Activated CD4-positive, alpha-beta T cell treated with anti-CD3 and anti-CD28 coated beads for 36 hours (primary cell): ENCODE results near the gene MS4A5. TPM values are rescaled to one million over a fixed set of nuclear protein-coding genes. Genes with fewer than 3 reads are reported as not detected.

Experiments used
- ATAC-seq: fragments of 200-7000 bp; cut with Tn5 transposase; one replicate; pipeline ENCODE4 v1.10.0; 2021; ENCODE audit warnings: mild to moderate bottlenecking, moderate library complexity
- CTCF ChIA-PET: fragments of 350-600 bp; sonication (Branson Sonifier 250); formaldehyde crosslinking; loops from one replicate; lab custom pipeline; 2021; ENCODE audit warnings: antibody characterized with exemption; lab: Charles Lee
- POLR2A ChIA-PET: fragments of 350-600 bp; sonication (Branson Sonifier 250); formaldehyde crosslinking; loops from one replicate; lab custom pipeline; 2021; ENCODE audit warnings: antibody characterized with exemption, inconsistent platforms; lab: Charles Lee
- DNase-seq: peaks from one replicate; pipeline ENCODE4 v3.0.0-alpha.2; 2020
- H3K27ac Mint-ChIP-seq: one replicate; pipeline ENCODE4 v1.8.0; 2021; ENCODE audit warnings: mixed read lengths
- H3K27me3 Mint-ChIP-seq: one replicate; pipeline ENCODE4 v1.8.0; 2021; ENCODE audit warnings: mixed read lengths
- H3K36me3 Mint-ChIP-seq: one replicate; pipeline ENCODE4 v1.8.0; 2021; ENCODE audit warnings: low read depth, mixed read lengths
- H3K4me1 Mint-ChIP-seq: one replicate; pipeline ENCODE4 v1.8.0; 2021; ENCODE audit warnings: mixed read lengths
- H3K4me3 Mint-ChIP-seq: one replicate; pipeline ENCODE4 v1.8.0; 2021; ENCODE audit warnings: mild to moderate bottlenecking, moderate library complexity, mixed read lengths
- H3K9me3 Mint-ChIP-seq: one replicate; pipeline ENCODE4 v1.8.0; 2021; ENCODE audit warnings: low read depth, mixed read lengths
- intact Hi-C, 2 experiments: fragments of 100-400 bp; cut with DNase I in 1 of 2; cut with micrococcal nuclease in 1 of 2; formaldehyde crosslinking; loops; one replicate each; pipeline versions ENCODE4 v1.14.2 to v1.15.1; 2022 to 2024; cut with DNase I, micrococcal nuclease
- total RNA-seq, 2 experiments: library from RNA; stranded (reverse); gene quantifications; one replicate each; pipeline ENCODE4 v1.2.3, GENCODE V29; 2021

The MS4A5 gene, protein sequence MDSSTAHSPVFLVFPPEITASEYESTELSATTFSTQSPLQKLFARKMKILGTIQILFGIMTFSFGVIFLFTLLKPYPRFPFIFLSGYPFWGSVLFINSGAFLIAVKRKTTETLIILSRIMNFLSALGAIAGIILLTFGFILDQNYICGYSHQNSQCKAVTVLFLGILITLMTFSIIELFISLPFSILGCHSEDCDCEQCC
- not detected for total RNA-seq

DNA sequence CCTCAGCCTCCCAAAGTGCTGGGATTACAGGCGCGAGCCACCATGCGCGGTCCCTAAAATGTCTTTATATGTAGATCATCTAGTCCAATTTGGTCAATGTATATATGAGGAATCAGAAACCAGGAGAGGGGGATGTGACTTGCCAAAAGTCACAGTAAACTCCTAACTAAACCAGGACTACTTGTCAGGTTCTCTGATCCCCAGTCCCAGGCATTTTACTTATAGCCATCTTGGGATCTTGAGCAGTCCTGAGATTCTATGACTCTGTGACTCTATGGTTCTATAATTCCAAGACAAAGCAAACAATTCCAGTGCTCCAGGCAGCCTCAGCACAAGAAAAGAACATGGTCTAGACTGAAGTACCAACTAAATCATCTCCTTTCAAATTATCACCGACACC, at the start of gene MS4A5:
Gene MS4A5 (plus strand): TSS at position 301 of the 400 bp plus-strand sequence. CDS start 103 bp downstream, outside the sequence.
- H3K36me3 Mint-ChIP-seq: no peaks in the 10 kb centered on the region
- no peak within 1 kb of the TSS for H3K27ac Mint-ChIP-seq
- DNase-seq (no peak), ATAC-seq (no peak)
- no peak within 1 kb of the TSS for H3K4me3 Mint-ChIP-seq
- no peaks in the 10 kb centered on the region for H3K4me1 Mint-ChIP-seq
- H3K9me3 Mint-ChIP-seq: no peaks in the 10 kb centered on the region
- intact Hi-C loops: no loop called here
- POLR2A ChIA-PET: no interaction called here
- peaks cover 19% of the 10 kb centered on the region for H3K27me3 Mint-ChIP-seq
- CTCF ChIA-PET: no interaction called here

DNA sequence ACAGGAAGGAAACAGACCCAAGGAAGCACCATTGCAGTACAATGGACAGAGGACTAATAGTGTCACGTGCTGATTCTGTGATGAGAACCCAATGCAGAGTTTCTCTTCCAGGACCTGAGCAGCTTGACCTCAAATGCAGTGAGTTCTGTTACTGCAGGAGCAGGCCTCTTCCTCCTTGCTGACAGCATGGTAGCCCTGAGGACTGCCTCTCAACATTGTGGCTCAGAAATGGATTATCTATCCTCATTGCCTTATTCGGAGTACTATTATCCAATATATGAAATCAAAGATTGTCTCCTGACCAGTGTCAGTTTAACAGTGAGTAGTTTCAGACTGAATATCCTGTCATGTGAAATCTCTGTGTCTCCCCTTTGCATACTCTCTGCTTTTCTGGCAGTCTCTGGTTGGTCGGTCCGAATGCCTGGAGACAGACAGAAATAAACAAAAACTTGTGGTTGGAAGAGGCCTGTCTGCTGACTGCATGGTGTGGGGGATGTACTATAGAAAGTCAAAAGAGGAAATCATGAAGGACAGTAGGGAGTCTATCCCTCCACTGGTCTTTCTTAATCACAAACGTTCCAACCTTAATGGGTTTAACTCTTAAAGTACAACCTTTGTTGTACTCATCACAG, 40.0 kb upstream of the MS4A5 start:
- H3K27me3 Mint-ChIP-seq: peaks cover 3% of the 10 kb centered on the region
- intact Hi-C loops: no loop called here
- H3K36me3 Mint-ChIP-seq: no peaks in the 10 kb centered on the region
- ChIA-PET POLR2A (no interaction called here), CTCF (no interaction called here)
- no peak for DNase-seq
- no peak overlapping the region for H3K4me3 Mint-ChIP-seq
- H3K27ac Mint-ChIP-seq: no peak overlapping the region
- no peaks in the 10 kb centered on the region for H3K4me1 Mint-ChIP-seq
- H3K9me3 Mint-ChIP-seq: no peaks in the 10 kb centered on the region
- no peak for ATAC-seq

DNA sequence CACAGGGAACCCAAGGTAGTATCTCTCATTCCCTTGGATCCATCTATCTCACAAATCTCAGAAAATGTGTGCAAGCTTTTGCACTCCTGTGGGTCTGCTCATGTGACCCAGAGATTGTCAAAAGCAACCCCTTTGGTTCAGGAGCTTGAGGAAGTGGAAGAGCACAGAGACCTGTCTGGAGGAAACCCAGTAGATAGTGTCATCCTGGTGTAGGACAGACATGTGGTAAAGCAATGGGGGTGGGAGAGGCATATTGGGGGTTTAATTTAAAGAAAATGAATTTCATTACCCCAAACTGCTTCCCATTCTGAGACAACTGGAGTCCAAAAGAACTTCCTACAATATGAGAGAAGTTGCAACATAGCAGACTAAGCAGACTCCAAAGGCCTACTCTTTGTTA, 39.0 kb upstream of the MS4A5 start:
- Mint-ChIP-seq H3K27me3 (peaks cover 3% of the 10 kb centered on the region), H3K36me3 (no peaks in the 10 kb centered on the region), H3K4me1 (no peaks in the 10 kb centered on the region), H3K4me3 (no peak overlapping the region), H3K9me3 (no peaks in the 10 kb centered on the region), H3K27ac (no peak overlapping the region)
- ChIA-PET CTCF (interaction anchor here (1.1 kb wide), 1 partner anchor 28 kb away, joined by 3 read pairs; no protein-coding TSS in a partner anchor), POLR2A (no interaction called here)
- intact Hi-C loops: no loop called here
- ATAC-seq (no peak), DNase-seq (no peak)

DNA sequence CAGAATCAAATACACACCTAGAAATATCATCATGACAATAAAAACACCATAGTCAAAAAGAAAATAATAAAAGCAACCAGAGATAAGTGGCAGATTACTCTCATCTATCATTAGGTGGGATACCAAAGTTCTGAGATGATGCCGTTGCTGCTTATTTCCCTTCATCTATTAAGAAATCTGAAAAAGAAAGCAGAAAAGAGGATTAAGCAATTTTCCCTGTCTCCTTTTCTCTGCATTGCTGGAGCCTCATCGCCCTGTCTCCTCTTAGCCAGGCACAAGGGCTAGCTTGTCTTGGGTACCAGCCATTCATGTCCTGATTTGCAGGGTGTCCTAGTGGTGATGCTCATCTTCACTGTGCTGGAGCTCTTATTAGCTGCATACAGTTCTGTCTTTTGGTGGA, 37.0 kb upstream of the MS4A5 start:
- Mint-ChIP-seq H3K9me3 (no peaks in the 10 kb centered on the region), H3K36me3 (no peaks in the 10 kb centered on the region), H3K27me3 (no peaks in the 10 kb centered on the region), H3K4me1 (no peaks in the 10 kb centered on the region), H3K27ac (no peak overlapping the region), H3K4me3 (no peak overlapping the region)
- no peak for ATAC-seq
- intact Hi-C loops: no loop called here
- POLR2A ChIA-PET: no interaction called here
- CTCF ChIA-PET: no interaction called here
- DNase-seq: no peak

DNA sequence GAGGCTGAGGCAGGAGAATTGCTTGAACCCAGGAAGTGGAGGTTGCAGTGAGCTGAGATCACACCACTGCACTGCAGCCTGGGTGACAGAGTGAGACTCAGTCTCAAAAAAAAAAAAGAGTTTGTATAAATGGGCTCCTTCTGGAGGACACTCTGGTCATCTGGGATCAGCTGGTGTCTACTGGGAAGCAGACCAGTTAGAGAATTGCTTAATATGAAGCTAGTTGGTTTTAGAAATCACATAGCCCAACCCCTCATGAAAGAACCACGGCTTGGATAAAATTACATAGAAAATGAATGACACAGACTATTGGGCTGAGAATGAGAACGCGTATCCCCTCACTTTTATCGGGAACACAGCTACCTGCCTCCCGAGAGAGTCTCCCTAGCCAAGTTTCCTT, 36.4 kb upstream of the MS4A5 start:
- Mint-ChIP-seq H3K27me3 (no peaks in the 10 kb centered on the region), H3K4me3 (no peak overlapping the region), H3K4me1 (no peaks in the 10 kb centered on the region), H3K36me3 (no peaks in the 10 kb centered on the region), H3K27ac (no peak overlapping the region), H3K9me3 (no peaks in the 10 kb centered on the region)
- CTCF ChIA-PET: no interaction called here
- DNase-seq: no peak
- no peak for ATAC-seq
- intact Hi-C loops: no loop called here
- POLR2A ChIA-PET: no interaction called here

DNA sequence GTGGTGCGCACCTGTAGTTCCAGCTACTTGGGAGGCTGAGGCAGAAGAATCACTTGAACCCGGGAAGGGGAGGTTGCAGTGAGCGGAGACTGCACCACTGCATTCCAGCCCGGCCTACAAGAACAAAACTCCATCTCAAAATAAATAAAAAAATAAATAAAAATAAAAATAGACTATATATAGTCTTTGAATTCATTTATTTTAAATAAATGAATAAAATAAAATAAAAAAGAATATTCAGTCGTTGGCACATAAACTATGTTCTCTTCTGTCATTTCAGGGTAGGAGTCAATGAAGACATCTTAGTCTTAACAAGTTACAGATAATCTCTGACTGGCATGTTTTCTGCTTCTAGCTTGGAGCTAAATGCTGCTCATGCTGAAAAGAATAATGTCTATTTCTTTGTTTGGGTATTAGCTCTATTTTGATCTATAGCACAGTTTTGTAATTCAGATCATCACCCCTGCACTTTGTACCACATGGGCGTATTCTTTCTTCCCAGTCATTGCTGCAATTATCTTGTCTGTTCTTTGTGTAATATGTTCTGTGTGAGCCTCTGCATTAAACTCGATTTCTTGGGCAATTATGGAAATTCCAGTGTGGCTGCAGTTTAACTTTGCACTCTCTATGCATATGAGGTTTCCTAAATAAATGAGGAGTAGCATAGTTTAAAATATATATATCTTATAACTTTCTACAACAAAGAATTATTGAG, 34.5 kb upstream of the MS4A5 start:
- H3K27ac Mint-ChIP-seq: no peak overlapping the region
- H3K36me3 Mint-ChIP-seq: no peaks in the 10 kb centered on the region
- POLR2A ChIA-PET: no interaction called here
- intact Hi-C loops: no loop called here
- H3K27me3 Mint-ChIP-seq: no peaks in the 10 kb centered on the region
- no peaks in the 10 kb centered on the region for H3K4me1 Mint-ChIP-seq
- no peak for ATAC-seq
- H3K9me3 Mint-ChIP-seq: no peaks in the 10 kb centered on the region
- H3K4me3 Mint-ChIP-seq: no peak overlapping the region
- CTCF ChIA-PET: no interaction called here
- DNase-seq: no peak

DNA sequence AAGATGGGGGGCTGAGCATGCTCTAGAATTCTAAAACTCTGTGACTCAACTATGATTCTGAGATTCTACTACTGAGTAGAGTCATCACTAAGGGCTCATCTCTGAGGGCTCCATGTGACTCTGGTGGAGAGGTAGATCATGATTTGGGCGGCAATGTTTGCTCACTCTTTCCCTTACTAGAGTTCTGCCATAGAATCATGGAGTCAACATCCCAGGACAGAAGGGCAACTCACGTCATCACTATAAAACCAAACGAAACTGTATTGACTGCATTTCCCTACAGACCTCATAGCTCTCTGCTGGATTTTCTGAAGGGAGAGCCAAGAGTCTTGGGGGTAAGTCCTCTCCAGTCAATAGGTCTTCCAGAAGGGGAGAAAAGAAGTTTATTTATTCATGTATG, 33.0 kb upstream of the MS4A5 start, which contains the start of gene MS4A14:
Gene MS4A14 (plus strand): TSS at position 78 of the 400 bp plus-strand sequence. CDS start 120 bp downstream, at position 198.
- H3K9me3 Mint-ChIP-seq: no peaks in the 10 kb centered on the region
- no peak within 1 kb of the TSS for H3K27ac Mint-ChIP-seq
- POLR2A ChIA-PET: no interaction called here
- ATAC-seq: peak; percentile 30
- no peaks in the 10 kb centered on the region for H3K27me3 Mint-ChIP-seq
- CTCF ChIA-PET: interaction anchor here (0.5 to 0.8 kb wide), 2 partner anchors 25 to 300 kb away, joined by 3 read pairs; no protein-coding TSS in a partner anchor
- H3K36me3 Mint-ChIP-seq: no peaks in the 10 kb centered on the region
- H3K4me3 Mint-ChIP-seq: no peak within 1 kb of the TSS
- H3K4me1 Mint-ChIP-seq: no peaks in the 10 kb centered on the region
- intact Hi-C loops: no loop called here
- no peak for DNase-seq

DNA sequence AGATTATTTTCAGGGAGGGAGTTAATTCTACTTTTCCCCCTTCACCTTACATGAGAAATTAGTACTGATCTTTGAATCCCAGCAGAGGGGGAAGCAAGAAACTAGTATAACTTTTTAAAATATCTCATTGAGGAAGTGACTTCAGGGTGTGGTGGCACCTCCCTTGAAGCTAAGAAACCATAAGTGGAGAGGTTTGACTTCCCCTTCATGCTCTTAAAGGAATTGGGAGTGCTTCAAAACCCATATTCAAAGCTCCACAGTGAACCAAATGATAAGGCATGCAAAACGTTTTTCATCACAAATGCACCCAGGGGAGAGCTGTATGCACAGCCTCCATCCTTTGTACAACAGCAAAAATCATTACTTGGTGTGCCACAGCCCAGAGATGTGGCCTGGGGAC, 32.6 kb upstream of the MS4A5 start:
- Mint-ChIP-seq H3K36me3 (no peaks in the 10 kb centered on the region), H3K4me1 (no peaks in the 10 kb centered on the region)
- ATAC-seq: no peak

DNA sequence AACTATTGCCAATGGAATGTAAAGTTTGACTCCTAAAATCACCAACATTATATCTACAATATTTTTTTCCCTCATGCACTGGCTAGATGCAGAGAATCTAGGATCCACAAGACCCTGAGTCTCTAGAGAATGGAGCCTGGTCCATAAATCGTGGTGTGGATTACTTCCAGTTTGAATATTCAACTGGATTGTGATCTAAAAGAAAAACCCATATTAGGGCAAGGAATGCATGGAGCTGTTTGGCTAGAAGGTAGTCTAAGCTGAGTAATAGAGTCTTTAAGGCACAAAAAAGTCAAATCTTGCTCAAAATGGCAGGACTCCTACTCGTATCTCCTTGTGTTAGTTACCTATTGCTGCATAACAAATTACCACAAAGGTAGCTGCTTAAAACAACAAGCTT, 9.4 kb upstream of the MS4A5 start:
- H3K4me3 Mint-ChIP-seq: no peak overlapping the region
- ChIA-PET CTCF (no interaction called here), POLR2A (no interaction called here)
- H3K27me3 Mint-ChIP-seq: peaks cover 10% of the 10 kb centered on the region
- DNase-seq (no peak), ATAC-seq (no peak)
- intact Hi-C loops: no loop called here
- no peaks in the 10 kb centered on the region for H3K36me3 Mint-ChIP-seq
- no peaks in the 10 kb centered on the region for H3K9me3 Mint-ChIP-seq
- H3K27ac Mint-ChIP-seq: no peak overlapping the region
- H3K4me1 Mint-ChIP-seq: no peaks in the 10 kb centered on the region

More for the DNA sequence above, 32.6 kb upstream of the MS4A5 start:
- intact Hi-C loops: no loop called here
- H3K27ac Mint-ChIP-seq: no peak overlapping the region
- no peaks in the 10 kb centered on the region for H3K9me3 Mint-ChIP-seq
- CTCF ChIA-PET: interaction anchor here (0.5 to 0.8 kb wide), 3 partner anchors 14 to 300 kb away, joined by 3 to 4 read pairs (median 3); no protein-coding TSS in a partner anchor
- no peak overlapping the region for H3K4me3 Mint-ChIP-seq
- POLR2A ChIA-PET: no interaction called here
- no peaks in the 10 kb centered on the region for H3K27me3 Mint-ChIP-seq
- no peak for DNase-seq

DNA sequence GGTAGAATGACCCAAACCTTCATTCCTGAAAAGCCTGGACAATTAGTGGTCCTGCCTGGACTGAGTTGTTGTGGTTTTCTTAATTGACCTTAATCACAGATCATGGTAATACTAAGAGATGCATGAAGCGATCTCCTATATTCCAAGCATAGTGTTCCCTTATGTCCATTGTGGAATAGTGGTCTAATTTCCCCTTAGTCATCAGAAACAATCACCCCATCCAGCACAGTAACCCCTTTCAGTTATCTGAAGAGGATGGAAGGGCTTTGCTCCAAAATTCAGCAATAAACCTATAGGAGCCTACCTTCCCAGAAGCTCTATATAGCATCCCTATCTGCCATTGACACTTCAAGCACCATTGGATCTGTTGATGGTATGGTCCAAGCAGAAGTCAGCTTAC, 6.8 kb upstream of the MS4A5 start:
- Mint-ChIP-seq H3K9me3 (no peaks in the 10 kb centered on the region), H3K4me1 (no peaks in the 10 kb centered on the region), H3K36me3 (no peaks in the 10 kb centered on the region), H3K27ac (no peak overlapping the region), H3K4me3 (no peak overlapping the region), H3K27me3 (peaks cover 2% of the 10 kb centered on the region)
- intact Hi-C loops: no loop called here
- ChIA-PET POLR2A (no interaction called here), CTCF (interaction anchor here (0.5 to 0.6 kb wide), 2 partner anchors 175 to 599 kb away, joined by 3 to 5 read pairs; no protein-coding TSS in a partner anchor)
- DNase-seq (no peak), ATAC-seq (no peak)

DNA sequence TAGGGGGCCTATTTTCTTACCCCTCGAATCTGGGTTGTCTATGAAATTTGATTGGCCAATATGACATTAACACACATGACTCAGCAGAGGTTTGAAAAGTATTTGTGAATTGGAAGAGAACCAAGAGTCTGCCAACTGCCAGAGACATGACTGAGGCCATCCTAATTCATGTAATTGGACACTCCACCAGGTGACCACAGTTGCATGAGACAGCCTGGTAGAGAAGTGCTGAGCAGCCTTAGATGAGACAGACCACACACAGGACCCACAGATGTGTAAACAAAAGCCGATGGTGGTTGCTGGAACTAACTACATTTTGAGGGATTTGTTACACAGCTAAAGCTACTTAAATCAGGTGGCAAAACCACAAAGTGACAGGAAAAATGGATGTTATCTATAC, 855 bp upstream of the MS4A5 start:
- Mint-ChIP-seq H3K27me3 (peaks cover 18% of the 10 kb centered on the region), H3K27ac (no peak overlapping the region), H3K4me1 (no peaks in the 10 kb centered on the region), H3K4me3 (no peak overlapping the region), H3K9me3 (no peaks in the 10 kb centered on the region), H3K36me3 (no peaks in the 10 kb centered on the region)
- POLR2A ChIA-PET: no interaction called here
- intact Hi-C loops: no loop called here
- no peak for DNase-seq
- CTCF ChIA-PET: no interaction called here
- ATAC-seq: no peak
